Measurements from ENCODE around the gene TOM1.
"Not testable (repeated sequence)": the region's sequence is repeated elsewhere in the genome, so short reads cannot be mapped to it uniquely, and the experiment has no call there.

TOM1 gene

GRCh38 chr22:35363566-35364086 lies 63.9 kb downstream of the TOM1 start:
- in situ Hi-C loops (cut with MboI; ENCODE audit: low pct_unique_long_range_greater_than_20kb, low sequenced_read_pairs, unreplicated experiment): no loop called here
- DNase-seq (ENCODE audit: low spot score): no peak
- TF ChIP-seq, protein P1, sequence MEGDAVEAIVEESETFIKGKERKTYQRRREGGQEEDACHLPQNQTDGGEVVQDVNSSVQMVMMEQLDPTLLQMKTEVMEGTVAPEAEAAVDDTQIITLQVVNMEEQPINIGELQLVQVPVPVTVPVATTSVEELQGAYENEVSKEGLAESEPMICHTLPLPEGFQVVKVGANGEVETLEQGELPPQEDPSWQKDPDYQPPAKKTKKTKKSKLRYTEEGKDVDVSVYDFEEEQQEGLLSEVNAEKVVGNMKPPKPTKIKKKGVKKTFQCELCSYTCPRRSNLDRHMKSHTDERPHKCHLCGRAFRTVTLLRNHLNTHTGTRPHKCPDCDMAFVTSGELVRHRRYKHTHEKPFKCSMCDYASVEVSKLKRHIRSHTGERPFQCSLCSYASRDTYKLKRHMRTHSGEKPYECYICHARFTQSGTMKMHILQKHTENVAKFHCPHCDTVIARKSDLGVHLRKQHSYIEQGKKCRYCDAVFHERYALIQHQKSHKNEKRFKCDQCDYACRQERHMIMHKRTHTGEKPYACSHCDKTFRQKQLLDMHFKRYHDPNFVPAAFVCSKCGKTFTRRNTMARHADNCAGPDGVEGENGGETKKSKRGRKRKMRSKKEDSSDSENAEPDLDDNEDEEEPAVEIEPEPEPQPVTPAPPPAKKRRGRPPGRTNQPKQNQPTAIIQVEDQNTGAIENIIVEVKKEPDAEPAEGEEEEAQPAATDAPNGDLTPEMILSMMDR (IDR thresholded peaks at IDR 0.05; ENCODE audit: extremely low read depth, insufficient read depth, missing control alignments): no peak

DNA sequence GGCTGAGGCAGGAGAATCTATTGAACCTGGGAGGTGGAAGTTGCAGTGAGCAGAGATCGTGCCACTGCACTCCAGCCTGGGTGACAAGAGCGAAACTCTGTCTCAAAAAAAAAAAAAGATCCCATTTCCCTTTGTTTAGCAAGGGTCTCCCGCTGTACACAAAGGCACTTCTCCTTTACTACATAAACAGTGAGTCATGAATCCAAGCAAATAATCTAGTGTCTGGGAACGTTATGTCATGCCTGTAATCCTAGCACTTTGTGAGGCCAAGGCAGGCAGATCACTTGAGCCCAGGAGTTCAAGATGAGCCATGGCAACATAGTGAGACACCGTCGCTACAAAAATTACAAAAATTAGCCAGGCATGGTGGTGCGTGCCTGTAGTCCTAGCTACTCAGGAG lies 64.5 kb downstream of the TOM1 start:
- in situ Hi-C loops (cut with MboI; ENCODE audit: low pct_unique_long_range_greater_than_20kb, low sequenced_read_pairs, unreplicated experiment); DNase-seq (ENCODE audit: low spot score): not testable (repeated sequence)

GRCh38 chr22:35367331-35367886 lies 67.7 kb downstream of the TOM1 start:
- in situ Hi-C loops (cut with MboI; ENCODE audit: low pct_unique_long_range_greater_than_20kb, low sequenced_read_pairs, unreplicated experiment): no loop called here
- TF ChIP-seq, protein P1 (IDR thresholded peaks at IDR 0.05; ENCODE audit: extremely low read depth, insufficient read depth, missing control alignments): peak; percentile 14
- DNase-seq (ENCODE audit: low spot score): no peak

DNA sequence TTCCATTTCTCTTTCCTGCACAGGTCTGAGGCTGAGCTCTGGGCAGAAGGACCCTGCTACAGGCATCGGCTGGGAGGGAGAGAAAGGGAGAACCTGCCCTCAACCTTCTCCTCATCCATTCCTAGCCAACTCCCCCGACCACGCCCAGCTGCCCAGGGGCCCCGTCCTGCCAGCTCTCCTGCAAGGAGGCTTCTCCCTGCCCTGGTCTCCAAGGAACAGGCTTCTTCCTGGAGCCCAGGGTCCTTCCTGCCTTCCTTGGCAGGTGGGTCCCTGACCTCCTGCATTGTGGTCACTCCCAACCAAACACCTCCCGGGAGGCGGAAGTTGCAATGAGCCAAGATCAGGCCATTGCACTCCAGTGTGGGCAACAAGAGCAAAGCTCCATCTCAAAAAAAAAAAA lies 68.7 kb downstream of the TOM1 start:
- no peak for DNase-seq (ENCODE audit: low spot score)
- TF ChIP-seq, protein P1 (IDR thresholded peaks at IDR 0.05; ENCODE audit: extremely low read depth, insufficient read depth, missing control alignments): no peak
- in situ Hi-C loops (cut with MboI; ENCODE audit: low pct_unique_long_range_greater_than_20kb, low sequenced_read_pairs, unreplicated experiment): no loop called here

DNA sequence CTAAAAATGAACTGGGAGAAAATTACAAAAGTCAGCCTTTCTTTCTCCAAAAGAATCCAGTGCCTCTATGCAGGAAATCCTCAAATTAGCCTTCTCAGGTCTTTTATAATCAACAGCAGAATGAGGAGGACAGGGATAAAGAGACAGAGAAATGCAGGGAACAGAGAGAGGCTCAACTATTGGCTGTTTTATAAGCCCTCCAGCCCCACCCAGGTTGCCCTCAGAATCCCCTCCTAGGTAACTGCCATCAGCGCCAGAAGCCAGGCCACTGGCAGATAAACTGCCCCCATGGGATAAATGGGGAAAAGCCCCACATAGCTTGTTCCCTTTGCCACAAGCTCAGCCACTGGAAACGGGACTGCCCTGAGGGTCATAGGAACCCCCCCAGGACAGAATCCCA lies 70.3 kb downstream of the TOM1 start:
- DNase-seq (ENCODE audit: low spot score): no peak
- TF ChIP-seq, protein P1 (IDR thresholded peaks at IDR 0.05; ENCODE audit: extremely low read depth, insufficient read depth, missing control alignments): no peak
- in situ Hi-C loops (cut with MboI; ENCODE audit: low pct_unique_long_range_greater_than_20kb, low sequenced_read_pairs, unreplicated experiment): no loop called here

DNA sequence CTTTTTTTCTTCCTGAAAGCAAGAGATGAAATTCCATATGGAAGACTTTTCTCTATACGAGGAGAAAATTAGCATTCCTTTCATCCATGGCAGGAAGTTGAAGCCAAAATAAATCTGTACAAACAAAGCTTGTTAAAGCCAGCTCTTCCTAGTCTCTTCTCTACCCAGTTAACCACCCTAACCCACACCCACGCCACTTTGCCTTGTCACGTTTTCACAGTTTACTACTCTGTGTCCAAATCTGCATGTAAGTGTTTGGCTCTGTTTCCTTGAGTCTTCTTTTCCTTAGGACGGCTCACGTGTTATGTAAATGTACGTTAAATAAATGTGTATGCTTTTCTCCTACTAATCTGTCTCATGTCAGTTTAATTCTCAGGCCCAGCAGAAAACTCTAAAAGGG lies 74.1 kb downstream of the TOM1 start:
- in situ Hi-C loops (cut with MboI; ENCODE audit: low pct_unique_long_range_greater_than_20kb, low sequenced_read_pairs, unreplicated experiment): no loop called here
- DNase-seq (ENCODE audit: low spot score): no peak
- TF ChIP-seq, protein P1 (IDR thresholded peaks at IDR 0.05; ENCODE audit: extremely low read depth, insufficient read depth, missing control alignments): no peak

- DNase-seq (ENCODE audit: low spot score): no peak
- TF ChIP-seq, protein P1 (IDR thresholded peaks at IDR 0.05; ENCODE audit: extremely low read depth, insufficient read depth, missing control alignments): no peak
- in situ Hi-C loops (cut with MboI; ENCODE audit: low pct_unique_long_range_greater_than_20kb, low sequenced_read_pairs, unreplicated experiment): no loop called here
These were observed 75.3 kb downstream of the TOM1 start for GRCh38 chr22:35375031-35375430.

All from GM13977 (cell line).